IPS-11a (cell line): ENCODE data around the gene LIPJ.

Source experiments
- H3K4me3 ChIP-seq: one replicate; pipeline ENCODE4 v1.5.1; 2013; ENCODE audit warnings: low read depth, low read length, control low read depth

Gene LIPJ, protein sequence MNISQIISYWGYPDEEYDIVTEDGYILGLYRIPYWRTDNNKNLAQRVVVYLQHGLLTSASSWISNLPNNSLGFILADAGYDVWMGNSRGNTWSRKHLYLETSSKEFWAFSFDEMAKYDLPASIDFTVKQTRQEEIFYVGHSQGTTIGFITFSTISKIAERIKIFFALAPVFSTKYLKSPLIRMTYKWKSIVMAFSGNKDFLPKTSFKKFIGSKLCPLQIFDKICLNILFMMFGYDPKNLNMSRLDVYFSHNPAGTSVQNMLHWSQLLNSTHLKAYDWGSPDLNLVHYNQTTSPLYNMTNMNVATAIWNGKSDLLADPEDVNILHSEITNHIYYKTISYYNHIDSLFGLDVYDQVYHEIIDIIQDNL

DNA sequence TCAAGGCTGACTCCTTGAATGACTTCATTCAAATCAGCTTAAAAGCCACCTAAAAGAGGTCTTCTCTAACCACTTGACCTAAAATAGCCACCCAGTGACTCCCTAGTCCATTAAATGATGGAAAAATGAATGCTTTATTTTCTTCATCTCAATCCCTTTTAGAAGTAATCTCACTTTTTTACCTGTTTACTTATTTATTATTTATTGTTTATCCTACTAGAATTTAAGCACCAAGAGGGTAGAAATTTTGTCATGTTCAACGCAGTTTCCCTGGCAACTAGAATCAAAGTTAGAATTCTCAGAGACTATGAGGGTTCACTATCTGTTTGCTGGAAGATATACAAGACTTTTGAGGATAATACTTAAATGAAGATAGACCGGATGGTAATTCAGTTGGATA is at the start of gene LIPJ:
LIPJ (plus strand) TSS at position 301 of the 400 bp plus-strand sequence. CDS start 3,926 bp downstream, outside the sequence.
- no peak within 1 kb of the TSS for H3K4me3 ChIP-seq

DNA sequence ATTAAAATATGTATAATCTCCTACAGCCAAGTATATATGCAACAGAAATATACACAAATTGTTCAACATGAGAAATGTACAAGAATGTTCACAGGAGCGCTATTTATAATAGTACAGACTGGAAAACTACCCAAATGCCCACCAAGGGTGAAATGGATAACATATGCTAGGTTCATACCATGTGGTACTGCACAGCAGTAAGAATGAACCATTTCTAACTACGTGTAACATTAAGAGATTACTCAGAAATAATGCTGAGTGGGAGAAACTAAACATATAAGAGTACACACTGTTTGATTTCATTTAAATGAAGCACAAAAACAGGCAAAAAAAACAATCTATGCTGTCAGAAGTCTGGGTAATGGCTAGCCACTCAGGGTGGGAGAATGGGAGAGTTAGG is 49.2 kb upstream of the LIPJ start:
- H3K4me3 ChIP-seq = no peak overlapping the region

DNA sequence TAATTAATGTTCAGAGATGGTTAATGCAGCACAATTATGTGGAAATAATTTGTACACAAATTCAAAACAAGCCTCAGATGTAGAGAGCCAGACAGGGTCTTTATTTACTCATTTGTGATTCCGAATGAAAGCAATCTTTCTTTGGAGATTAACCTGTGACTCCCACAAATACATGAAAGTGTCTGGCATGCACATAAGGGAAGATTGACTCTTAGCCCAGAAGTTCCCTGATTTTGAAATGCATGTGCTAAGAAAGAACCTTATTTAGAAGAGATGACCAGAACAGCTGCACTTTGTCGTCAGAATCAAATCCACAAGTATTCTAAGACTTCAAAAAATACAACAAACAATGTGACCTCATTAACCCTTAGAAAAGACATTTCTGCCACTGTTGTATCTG is 48.5 kb upstream of the LIPJ start:
- H3K4me3 ChIP-seq = no peak overlapping the region

DNA sequence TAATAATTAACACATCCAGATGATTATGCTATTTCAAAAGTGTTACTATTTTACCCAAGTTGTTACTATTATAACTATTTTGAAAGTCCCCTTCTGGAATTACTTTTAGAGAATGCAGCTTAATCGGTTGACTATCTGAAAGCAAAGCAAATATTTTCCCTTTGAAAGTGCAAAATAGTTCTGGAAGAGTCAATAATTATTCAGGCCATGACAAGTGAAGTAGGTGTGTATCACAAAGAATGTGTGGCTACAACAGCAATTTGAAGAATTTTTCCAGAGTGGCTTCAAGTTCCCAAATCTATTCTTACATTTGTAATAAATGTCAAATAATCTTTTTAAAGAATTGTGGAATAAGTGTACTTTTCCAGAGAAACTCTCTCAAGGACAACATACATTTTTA is 46.2 kb upstream of the LIPJ start:
- H3K4me3 ChIP-seq = no peak overlapping the region

DNA sequence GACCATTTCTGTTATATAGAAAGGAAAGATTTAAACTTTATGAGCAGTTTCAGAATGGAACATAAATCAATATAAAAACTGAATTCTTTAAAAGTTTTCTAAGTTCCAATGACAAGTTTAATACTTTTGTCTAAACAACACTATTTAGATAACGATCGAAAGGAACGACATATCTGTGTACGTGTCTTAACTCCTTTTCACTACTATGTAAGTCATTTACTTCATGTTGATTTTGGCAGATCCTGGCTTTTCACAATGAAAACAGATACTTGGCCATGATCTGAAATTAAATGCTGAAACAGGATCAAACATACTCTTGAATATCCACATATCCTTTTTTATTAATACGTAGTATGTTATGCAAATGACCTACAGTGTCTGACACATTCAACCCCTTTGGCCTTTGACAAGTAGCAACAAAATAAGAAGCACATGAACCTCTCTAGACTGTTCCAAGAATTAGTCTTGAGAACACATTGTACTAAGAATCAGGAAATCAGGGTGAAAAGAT is 45.4 kb upstream of the LIPJ start:
- H3K4me3 ChIP-seq = no peak overlapping the region

DNA sequence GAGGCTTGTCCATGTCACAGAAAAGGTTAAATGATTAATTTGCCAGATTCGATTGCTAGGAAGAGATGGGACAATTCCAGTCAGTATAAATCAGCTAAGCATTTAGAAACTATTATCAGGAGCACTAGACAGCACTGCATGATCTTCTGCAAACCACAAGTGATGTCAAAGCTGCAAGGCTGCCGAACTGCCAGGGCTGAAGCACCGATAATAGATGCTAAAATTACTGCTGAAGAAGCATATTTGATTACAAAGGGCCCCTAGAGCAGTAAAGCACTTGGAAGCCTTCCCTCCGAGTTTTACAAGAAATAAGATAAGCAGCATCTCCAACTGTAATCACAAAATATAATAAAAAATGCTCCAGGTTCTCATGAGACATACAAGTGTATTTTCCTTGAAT is 44.0 kb upstream of the LIPJ start:
- H3K4me3 ChIP-seq = no peak overlapping the region

DNA sequence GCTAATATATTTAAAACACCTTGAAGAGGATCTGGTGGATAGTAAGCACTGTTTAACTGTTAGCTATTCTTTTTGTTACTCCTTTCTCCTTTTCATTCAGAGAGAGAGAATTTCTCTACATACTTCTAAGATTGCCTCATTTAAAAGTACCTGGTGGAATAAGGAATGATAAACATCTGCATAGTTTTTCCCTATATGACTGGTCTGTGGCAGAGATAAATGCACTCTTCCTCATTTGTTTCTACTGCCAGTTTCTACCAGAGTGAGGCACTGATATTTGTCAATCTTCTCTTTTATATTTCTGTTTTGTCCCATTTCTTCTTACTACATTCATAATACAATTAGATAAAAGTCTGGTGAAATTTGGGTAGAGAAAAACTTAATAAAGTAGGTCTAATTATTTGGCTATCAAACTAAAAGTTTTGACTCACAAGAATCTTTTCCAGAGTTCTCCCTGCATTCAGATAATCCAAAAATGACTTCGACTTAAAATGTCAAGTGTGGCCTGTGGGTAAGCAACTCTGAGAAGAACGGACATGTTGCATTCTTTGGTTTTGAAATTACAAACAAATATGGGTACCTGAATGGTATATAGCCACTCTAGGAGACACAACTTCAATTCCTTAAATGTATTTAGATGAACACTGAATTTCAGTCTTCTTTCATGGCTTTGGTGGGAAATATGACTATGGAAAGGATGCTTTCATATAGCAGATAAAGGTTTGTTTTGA is 42.3 kb upstream of the LIPJ start:
- H3K4me3 ChIP-seq = no peak overlapping the region

DNA sequence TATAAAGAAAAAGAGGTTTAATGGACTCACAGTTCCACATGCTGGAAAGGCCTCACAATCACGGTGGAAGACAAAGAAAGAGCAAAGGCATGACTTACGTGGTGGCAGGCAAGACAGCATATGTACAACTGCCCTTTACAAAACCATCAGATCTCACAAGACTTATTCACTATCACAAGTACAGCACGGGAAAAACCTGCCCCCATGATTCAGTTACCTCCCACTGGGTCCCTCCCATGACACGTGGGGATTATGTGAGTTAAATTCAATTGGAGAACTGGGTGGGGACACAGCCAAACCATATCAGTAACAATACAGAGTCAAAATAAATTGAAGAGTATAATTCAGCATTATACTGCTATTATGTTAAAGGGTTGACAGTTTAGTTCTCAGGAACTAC is 41.2 kb upstream of the LIPJ start:
- no peak overlapping the region for H3K4me3 ChIP-seq

DNA sequence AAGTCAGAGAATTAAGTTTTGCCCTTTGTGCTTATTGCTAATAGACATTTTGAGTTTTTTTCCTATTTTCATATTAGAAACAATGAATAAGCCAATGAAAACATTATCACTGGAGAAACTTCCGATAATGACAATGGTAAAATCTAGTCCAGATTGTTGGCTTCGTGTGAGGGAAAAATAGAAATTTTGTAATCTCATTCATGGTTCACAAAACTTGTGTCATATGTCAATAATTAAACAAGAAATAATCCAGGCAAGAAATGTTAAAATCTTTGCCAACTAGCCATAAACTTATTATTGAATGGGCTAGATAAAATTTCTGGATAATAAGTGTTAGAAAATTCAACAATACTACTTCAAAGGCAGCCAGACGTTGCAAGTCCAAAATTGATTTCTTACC is 40.1 kb upstream of the LIPJ start:
- no peak overlapping the region for H3K4me3 ChIP-seq

DNA sequence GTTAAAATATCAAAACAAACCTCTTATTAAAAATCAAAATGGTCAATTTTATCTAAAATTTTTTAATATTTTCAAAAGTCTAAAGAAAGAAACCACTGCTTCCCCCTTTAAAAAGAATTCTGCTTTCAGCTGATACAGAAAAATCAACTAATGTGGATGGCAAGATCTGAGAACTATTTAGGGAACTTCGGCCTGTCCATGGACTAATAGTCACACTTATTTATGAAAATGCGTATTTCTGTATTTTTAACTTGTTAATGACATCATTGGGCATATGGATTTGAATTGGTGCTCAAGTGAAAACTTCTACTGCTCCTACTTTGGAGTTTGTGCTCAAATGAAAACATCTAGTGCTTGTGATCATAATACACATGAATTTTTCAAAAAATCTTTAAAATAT is 35.3 kb upstream of the LIPJ start:
- H3K4me3 ChIP-seq = no peak overlapping the region

DNA sequence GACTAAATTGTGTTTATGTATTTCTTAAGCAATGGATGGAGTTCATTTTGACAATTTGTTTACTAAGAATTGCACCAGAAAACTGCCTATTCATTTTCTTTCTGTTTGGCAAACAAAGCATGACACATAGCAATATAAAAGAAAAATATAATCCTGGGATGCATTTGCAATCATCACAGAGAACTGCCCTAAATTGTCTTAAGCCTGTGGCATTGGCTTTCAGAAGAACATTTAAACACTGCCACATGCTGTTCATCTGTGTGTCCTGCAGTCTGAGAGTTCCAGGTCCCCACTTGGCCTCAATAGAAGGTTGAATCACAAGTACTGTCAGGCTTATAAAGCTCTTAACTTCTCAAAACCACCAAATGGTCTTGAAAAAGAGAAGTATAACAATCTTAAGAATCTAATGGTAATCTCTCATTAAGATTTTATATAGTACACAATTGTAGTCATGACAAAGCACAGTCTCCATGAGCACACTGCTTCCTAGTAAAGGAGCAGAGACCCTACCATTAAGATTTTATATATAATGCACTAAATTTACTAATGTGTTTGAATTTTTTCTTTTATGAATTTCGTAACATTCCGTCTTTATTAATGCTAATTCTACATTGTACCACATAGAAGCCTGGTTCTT is 33.3 kb upstream of the LIPJ start:
- H3K4me3 ChIP-seq = no peak overlapping the region

DNA sequence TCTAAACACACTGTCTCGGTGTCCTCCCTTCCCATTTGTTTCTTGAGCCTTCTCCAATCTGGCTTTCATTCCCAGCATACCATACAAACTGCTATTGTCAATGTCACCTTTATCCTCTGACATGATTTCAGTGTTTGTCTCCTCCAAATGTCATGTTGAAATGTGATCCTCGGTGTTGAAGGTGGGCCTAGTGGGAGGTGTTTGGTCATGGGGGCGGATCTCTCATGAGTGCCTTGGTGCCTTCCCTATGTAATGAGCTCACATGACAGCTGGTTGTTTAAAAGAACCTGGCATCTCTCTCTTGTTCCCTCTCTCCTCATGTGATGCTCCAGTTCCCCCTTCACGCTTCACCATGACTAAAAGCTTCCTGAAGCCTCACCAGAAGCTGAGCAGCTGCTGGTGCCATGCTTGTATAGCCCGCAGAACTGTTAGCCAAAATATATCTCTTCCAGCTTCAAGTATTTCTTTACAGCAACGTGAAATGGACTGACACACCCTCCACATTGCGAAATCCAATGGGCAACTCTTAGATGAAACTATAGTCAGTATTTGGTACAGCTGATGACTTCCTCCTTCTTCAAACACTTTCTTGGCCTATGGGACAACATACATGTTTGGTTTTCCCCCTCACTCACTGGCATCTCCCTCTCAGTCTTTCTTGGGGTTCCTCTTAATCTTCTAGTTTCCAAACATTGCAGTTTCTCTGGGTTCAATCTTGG is 31.2 kb upstream of the LIPJ start:
- no peak overlapping the region for H3K4me3 ChIP-seq

DNA sequence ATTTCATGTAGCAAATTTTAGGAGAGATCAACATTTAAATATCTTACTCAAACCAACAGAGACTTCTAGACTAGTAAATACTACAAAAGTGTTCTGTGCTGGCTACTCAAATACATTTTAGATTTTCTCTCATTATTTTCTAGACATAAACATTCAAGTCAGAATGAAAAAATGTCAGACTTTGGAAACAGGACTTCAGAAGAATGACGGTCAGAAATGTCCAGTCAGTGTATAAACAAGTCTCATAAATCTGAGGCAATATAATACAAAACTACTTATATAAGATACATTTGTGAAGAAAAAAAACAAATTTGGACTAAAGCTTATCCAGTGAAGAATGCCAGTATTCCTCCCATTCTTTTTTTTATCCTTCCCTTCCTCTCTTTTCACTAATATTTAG is 29.3 kb upstream of the LIPJ start:
- H3K4me3 ChIP-seq = no peak overlapping the region

DNA sequence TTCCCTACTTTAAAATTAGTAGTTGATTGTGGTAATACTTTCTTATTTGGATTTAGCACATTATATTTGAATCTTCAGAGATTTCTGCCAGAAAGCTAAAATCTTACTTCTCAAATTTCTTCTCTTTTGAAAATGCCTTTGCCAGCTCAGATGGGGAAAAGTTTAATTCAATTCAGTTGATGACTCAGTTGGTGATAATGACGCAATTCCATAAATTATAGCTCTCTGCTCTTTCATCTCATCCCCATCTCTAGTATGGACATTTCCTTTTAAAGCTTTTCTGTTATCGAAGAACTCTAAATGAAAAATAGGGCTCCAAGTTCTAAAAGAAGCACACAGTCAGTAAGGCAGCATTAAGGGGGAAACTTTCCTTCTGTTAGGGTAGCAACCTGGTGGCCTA is 28.9 kb upstream of the LIPJ start:
- H3K4me3 ChIP-seq = no peak overlapping the region

DNA sequence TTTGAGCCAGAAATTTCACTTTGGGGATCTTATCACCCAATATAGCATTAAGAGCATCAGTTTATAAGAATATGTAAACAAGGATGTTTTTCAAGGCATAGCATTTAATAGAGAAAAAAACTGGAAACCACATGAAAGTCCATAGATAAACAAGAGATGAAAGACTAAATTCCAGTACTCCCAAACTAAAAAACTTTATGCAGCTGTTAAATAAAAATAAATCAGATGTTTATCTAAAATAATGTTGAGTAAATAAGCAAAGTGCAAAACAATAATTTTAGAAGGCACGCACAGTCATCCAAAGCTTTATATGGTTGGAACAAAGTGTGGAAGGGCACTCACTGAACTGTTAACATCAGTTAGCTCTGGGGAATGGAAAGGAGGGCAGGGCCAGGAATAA is 24.4 kb upstream of the LIPJ start:
- H3K4me3 ChIP-seq = no peak overlapping the region

DNA sequence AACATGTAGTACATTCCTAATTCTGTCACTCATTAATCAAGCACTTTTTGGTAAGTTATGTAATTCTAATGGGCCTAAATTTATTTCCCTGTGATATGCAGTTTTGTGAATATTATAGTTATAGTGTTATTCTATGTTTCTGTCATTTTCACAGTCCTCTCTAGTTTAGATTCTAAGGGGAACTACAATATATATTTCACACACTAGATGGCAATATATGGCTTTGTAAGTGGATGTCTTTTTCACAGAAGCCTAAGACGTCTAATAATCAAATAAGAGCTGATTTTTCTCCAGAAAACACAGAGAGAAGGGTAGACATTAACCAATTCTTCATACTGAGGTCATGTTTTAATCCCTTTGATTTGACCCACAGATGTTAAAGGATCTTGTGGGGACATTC is 21.5 kb upstream of the LIPJ start:
- H3K4me3 ChIP-seq = no peak overlapping the region

DNA sequence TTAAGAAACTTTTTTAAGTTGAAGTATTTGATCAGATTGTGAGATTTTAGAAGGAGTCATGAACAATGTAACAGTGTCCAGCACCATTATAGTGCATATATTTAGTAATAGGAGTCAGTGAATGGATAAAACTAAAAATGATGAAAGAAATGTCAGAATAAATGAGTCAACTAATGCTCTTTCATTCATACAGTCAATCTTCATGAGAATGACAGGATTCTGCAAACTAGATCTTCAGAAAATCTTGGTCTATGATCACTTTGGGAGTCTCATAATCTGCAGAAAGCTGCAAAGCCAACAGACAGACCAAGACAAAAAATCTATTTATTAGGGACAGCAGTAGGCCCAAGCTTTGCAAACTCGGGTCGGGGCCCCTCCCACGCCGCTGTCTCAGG is 4.2 kb upstream of the LIPJ start:
- peak overlapping the region; percentile 18 for H3K4me3 ChIP-seq

DNA sequence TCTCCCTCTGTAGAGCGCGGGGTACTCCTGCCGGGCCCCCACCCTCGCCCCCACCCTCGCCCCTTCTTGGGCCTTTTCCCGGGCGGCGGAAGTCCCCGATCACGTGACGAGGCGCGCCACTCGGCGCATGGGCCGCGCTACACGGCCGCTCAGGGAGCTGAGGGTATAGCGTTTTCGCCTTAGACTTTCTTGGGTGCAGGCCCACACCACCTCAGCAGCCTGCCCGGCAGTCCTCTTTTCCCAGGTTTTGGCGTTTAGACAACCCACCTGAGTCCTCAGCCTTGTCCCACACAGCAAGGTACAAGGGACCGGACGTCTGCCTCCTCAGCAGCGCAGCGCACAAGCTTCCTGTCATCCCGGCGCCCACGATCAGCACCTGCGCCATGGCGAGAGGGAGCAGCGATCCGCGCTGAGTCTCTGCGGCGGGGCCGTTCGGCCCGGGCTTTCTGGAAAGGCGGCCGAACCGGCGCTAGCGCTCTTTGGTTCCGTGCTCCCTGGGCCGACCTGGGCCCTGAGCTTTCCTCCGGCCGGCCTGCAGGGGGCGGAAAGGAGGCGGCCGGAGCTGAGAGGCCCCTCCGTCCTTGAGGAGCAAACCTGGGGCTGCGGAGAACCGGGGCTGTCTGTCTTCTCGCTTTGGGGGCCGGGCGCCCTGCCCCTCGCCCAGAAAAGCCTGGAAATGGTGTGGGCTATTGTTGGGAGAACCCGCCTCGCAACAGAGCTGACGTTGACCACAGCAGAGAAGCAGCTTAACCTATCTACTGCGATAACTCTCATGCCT is 3.6 kb upstream of the LIPJ start, which contains the start of gene RNLS:
RNLS (minus strand) TSS at position 513 of the 778 bp plus-strand sequence.
- peak within 1 kb of the TSS; percentile 63 for H3K4me3 ChIP-seq

DNA sequence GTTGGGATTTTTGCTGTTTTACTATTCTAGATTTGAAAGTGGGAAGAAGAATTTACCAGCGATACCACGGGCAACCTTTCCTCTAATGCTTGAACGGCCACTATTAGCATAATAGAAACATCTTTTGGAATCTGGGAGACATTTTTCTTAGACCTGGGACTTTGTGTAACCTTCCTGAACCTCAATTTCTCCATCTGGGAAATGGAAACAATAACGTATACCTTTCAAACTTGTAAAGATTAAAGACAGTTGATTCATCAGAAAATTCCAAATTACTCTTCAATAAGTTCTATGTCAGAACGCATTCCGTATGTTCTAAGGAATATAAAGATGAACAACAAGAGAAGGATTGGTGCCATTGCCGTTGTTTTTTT is 3.0 kb upstream of the LIPJ start:
- peak overlapping the region; percentile 63 for H3K4me3 ChIP-seq

DNA sequence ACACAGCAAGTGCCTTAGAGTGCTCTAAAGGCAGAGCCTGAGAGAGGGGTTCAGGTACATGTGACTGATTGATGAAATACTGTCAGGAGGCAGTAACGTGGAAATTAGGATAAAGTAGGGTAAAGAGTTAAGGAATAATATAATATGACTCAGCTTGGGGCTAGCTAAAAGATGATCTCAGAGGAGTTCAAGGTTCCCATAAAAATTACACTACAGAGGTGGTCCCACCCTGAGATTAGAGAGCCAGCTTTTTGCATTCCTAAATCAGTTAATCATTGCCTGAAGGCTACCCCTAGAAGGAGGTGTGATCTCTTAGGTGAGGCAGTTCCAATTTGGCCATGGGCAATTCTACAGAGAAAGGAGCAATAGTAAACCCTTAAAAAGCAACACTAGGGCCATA is 5.8 kb downstream of the LIPJ start:
- H3K4me3 ChIP-seq = no peak overlapping the region
